Stimulated activated CD4-positive, alpha-beta T cell treated with anti-CD3 and anti-CD28 coated beads, Interleukin-1b, Interleukin-23, amount 100 ng/mL, for 24 hours (primary cell): ENCODE results near the gene MSRB3.
"Not testable (repeated sequence)": the region's sequence is repeated elsewhere in the genome, so short reads cannot be mapped to it uniquely, and the experiment has no call there.

Experiments
- DNase-seq, 4 experiments: peaks; one replicate each; pipeline ENCODE4 v3.0.0-alpha.2; 2020; ENCODE audit warnings: low read depth in 4 of 4, low spot score in 1 of 4

MSRB3 gene

DNA sequence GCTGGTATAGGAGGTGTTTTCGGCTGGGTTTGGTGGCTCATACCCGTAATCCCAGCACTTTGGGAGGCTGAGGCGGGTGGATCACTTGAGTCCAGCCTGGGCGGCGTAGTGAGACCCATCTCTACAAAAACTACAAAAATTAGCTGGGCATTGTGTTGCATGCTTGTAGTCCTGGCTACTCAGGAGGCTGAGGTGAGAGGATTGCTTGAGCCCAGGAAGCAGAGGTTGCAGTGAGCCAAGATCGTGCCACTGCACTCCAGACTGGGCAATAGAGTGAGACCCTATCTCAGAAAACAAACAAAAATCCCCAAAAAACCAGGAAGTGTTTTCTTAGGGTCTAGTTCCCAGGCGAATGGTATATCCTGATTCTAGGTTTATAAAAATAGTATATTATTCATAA, 7.0 kb downstream of the MSRB3 start:
- DNase-seq: not testable (repeated sequence)

DNA sequence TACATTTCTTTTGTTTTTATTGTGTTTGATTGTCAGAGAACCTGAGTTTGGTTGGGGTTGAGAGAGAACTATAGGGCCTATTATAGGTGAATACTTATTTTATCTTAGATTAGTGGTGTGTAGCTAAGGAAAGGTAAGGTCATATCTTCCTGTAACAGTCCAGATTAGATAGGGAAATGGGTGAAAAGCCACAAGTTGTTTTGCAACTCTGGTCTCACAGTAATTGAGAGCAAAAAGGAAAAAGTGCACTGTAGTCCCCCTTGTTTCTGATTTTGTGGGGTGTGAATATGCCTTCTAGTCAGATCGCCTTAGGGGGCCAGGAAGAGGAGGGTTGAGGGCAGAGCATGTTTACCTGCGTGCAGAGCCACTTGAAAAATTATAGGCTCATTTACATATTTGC, 8.9 kb downstream of the MSRB3 start:
- no peak for DNase-seq

- no peak for DNase-seq
Measured at GRCh38 chr12:65292241-65292640, 13.8 kb downstream of the MSRB3 start.

- no peak for DNase-seq
Measured at GRCh38 chr12:65293735-65294134, 15.3 kb downstream of the MSRB3 start.

GRCh38 chr12:65294641-65295262, 16.3 kb downstream of the MSRB3 start:
- DNase-seq: no peak

- DNase-seq: no peak
Measured at GRCh38 chr12:65296508-65297265, 18.2 kb downstream of the MSRB3 start.

GRCh38 chr12:65300097-65300496, 21.6 kb downstream of the MSRB3 start:
- DNase-seq: no peak

DNA sequence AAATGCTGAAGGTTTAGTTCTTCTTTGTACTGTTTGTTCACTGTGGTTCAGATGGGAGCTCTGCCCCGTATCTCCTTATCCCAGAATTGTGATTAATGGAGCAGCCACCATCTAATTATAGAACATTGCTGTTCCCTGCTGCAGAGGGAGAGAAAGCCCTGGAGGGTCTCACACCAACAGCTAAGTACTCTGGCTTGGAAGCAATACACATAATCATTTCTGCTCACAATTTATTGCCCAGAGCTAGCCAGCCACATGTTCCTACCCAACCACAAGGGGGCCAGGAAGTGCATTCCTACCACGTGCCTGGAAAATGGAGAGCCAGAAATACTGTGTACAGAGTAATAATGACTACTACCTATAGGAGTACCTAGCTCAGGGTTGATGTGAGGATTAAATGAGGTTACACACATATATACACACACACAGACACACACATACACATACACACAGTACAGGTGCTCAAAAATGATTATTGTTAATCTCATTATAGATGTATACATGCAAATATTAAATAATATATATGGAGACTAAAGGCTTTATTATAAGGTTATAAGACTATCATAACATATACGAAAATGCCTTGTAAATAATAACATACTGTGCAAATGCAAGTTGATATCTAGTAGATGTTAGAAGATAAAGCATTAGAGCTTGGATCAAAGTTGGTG, 22.3 kb downstream of the MSRB3 start:
- no peak for DNase-seq

- DNase-seq: no peak
Measured at GRCh38 chr12:65302891-65303290, 24.4 kb downstream of the MSRB3 start.

GRCh38 chr12:65305346-65305950, 27.0 kb downstream of the MSRB3 start:
- no peak for DNase-seq

DNA sequence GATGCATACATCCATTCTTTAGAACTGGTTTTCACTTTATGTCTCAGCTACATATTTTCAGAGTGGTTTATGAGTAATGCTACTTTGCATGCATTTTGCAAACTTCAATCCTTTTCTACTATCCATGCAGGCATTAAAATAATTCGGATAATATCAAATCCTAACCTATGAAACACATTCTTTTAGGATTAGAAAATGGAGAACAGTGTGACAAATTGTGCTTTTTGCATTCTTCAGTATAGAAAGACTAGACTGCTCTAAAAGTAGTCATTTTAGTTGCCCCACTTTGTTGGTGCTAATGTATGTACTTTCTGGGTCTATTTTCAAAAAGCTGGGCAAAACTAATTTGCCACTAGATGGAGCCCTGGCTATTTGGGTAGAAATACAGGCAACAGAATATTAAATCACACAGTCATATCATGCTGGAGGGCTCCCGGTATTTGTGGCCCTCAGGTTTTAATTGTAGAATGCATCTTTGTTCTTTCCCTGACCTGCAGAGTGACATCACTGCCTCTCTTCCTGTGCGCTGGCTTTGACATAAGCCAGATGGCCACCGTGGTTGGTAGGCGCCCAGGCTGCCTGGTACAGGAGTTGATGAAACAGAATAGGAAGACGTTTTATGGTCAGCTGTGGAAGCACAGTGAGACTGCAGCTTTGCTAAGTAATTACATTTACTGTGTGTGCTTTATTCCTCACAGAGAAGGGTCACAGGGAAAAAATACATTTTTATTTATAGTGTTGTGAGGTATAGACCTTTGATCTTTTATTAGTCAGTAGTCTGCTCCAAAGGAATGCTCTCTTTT, 28.1 kb downstream of the MSRB3 start:
- DNase-seq: no peak

- no peak for DNase-seq
Measured at GRCh38 chr12:65307169-65307501, 28.7 kb downstream of the MSRB3 start.

- no peak for DNase-seq
Measured at GRCh38 chr12:65308006-65308405, 29.5 kb downstream of the MSRB3 start.

DNA sequence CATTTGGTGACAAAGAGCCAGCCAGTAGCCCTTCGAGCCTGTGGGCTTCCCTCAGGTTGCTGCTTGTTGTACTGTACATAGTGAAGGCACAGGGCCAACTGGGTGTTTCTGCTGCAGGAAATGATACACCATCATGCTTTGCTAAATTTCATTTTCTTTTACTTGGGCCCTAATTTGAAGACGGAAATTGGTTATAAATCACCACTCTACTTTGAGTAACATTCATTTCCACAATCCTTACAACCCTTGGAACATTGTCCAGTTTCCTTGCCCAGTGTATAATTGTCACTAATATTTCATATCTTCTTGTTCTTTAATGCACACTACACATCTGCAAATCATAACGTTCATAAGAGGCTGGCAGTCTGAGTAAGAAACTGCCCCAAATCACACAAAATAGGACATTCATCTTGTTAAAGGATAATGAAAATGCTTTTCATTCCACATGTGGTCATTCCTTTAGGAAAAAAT, 30.2 kb downstream of the MSRB3 start:
- no peak for DNase-seq

GRCh38 chr12:65311260-65311659, 32.8 kb downstream of the MSRB3 start:
- DNase-seq: no peak

DNA sequence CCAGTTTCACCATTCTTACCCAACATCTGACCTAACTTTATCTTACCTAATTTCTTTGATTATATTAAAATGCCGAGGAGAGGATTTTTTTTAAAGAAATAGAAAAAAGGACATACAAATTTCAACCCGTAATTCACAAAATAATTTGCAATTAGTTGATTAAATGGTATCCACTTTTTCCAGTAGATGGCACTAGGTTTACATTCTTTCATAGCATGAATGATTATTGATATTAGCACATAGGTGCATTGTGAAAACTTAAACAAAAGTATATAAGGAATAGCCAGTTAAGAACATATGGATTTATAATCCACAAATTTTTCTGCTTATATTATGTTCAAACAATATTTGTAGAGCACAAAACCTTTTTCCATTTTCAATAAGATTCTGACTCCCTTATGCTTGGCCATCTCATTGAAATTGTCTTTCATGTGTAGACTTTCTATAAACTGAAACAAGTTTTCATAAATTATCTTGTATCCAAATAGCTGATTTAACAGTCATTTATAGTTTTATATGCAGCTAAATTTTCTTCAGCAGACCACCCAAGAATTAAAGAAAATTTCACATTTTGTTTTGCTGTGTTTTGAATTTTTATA, 35.3 kb downstream of the MSRB3 start:
- DNase-seq: no peak

DNA sequence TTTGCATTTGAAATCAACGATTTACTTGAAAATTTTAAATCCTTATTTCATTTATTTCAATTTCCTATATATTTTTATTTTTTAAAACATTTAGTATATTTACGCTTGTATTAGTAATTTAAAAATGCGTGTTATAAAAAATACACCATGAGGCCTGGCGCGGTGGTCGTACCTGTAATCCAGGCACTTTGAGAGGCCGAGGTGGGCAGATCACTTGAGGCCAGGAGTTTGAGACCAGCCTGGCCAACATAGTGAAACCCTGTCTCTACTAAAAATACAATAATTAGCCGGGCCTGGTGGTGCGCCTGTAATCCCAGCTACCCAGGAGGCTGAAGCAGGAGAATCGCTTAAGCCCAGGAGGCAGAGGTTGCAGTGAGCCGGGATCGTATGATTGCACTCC, 36.8 kb downstream of the MSRB3 start:
- DNase-seq: not testable (repeated sequence)

DNA sequence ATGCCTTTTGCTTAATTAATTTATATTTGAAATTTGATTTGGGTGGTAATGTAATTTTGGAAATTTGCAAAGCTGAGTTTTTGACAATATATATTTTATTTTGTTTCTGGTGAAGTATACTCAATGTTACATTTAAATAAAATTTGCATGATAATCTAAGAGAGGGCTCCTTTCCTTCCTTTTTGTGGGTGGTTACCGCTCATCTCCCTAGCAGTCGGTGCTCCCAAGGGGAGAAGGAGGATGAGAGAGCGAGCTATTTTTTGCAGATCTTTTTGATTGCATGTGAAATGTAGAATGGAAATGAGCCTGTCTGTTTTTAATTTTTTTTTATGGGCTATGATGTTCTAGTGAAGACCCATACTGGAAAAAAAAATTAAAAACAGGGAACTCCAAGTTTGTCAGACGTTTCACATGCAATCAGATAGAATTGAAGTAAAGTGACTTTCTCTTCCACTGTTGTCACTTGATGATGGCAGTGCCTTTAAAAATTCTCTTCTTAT, 39.8 kb downstream of the MSRB3 start:
- no peak for DNase-seq

DNA sequence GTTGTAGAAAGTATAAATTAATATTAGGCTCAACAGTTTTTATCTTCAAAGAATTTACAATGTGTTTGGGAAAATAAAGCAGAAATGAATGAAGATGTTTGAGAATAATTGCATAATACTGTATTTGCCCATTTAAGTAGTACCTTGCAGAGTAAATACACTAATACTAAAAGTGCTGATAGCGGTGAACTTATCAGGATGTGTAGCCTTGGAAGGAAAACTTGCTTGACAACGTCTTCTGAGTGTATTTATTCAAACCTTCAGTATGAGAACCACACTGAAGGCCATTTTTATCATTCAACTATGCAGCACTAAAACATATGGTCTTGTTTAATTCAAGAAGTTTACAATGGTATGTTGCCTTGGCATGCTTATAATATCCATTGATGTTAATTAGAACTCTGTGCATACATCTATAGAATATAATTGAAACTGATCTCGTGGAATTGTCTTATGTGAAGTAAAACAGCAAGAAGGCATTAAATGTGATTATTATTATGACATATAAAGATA, 41.3 kb downstream of the MSRB3 start:
- DNase-seq: no peak

DNA sequence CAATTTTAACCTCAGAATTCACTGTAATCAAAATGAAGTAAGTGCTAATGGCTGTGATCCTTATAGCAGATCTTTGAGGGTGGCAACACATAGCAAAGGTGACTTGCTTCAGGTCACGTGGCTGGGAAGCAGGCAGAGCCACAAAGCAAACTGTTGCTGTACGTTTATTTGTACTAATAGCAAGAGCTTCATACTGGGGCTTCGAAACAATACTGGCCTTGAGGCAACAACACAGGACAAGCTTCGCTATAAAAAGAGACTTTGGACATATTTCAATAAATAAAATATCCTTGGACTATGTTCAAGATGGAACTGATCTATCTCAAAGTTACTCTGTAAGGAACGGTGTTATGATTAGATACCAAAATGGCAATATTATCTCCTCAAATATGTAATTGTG, 44.6 kb downstream of the MSRB3 start:
- no peak for DNase-seq
